Body of pancreas (tissue), 4 donors: Measurements from ENCODE around the gene PROB1. TPM values are rescaled to one million over a fixed set of nuclear protein-coding genes. Genes with fewer than 3 reads are reported as not detected.

Experiments
- ATAC-seq: fragments of 150-250 bp; one replicate; pipeline ENCODE4 v1.9.1; 2016
- DNase-seq, 4 donors: peaks; one replicate each; pipeline ENCODE4 v3.0.0-alpha.2; 2019
- H3K27ac ChIP-seq, 4 donors: fragments of 200-600 bp; sonication (generic); 1 replicate in 3 of 4; 2 replicates in 1 of 4; pipeline versions ENCODE4 v1.5.1 to v1.6.1; 2016 to 2019; ENCODE audit warnings: mild to moderate bottlenecking in 1 of 4, mixed read lengths in 1 of 4, moderate library complexity in 1 of 4
- H3K27me3 ChIP-seq, 2 donors: fragments of 200-600 bp; sonication (generic); one replicate each; pipeline ENCODE4 v1.6.0; 2016; ENCODE audit warnings: mild to moderate bottlenecking in 1 of 2
- H3K36me3 ChIP-seq, 2 donors: fragments of 200-600 bp; sonication (generic); replicated peaks in 1 of 2; 2 replicates each; pipeline ENCODE4 v1.5.1; 2016; ENCODE audit warnings: low read depth in 2 of 2; ENCODE audit not compliant: insufficient read depth in 1 of 2
- H3K4me1 ChIP-seq: fragments of 200-600 bp; sonication (generic); one replicate; pipeline ENCODE4 v1.6.0; 2016
- H3K4me3 ChIP-seq, 2 donors: fragments of 200-600 bp; sonication (generic); 1 replicate in 1 of 2; 2 replicates in 1 of 2; pipeline ENCODE4 v1.5.1; 2016 to 2019
- H3K9me3 ChIP-seq, 3 donors: fragments of 200-600 bp; sonication (generic); 1 replicate in 2 of 3; 2 replicates in 1 of 3; pipeline ENCODE4 v1.5.1; 2016
- POLR2A ChIP-seq, 3 donors: fragments of 450-650 bp; IDR thresholded peaks; one replicate each; pipeline ENCODE4 v1.6.1; 2016; ENCODE audit warnings: antibody characterized with exemption in 3 of 3, mild to moderate bottlenecking in 2 of 3
- WGBS, 2 donors: methylation state at CpG; one replicate each; pipeline ENCODE4 v1.1.5; 2017; 5-methylcytosine and 5-hydroxymethylcytosine counted together
- intact Hi-C: fragments of 100-400 bp; cut with DNase I; formaldehyde crosslinking; loops from one replicate; pipeline ENCODE4 v1.15.1; 2023
- total RNA-seq, 2 donors: library from RNA; depleted of rRNA; stranded (reverse); fragments of >200 nt; gene quantifications; one replicate each; pipeline ENCODE4 v1.1.0, GENCODE V29; 2016
- TF ChIP-seq, protein P1 (sequence below), 7 experiments: fragments of 450-650 bp in 4 of 7; fragments of 200-600 bp in 3 of 7; sonication (generic) in 3 of 7; IDR thresholded peaks; one replicate each; pipeline ENCODE4 v1.5.1; 2016 to 2019; ENCODE audit warnings: antibody characterized with exemption in 7 of 7

Gene PROB1
- total RNA-seq, 2 donors from 2014 or later, result 0.52 to 1.3 TPM

DNA sequence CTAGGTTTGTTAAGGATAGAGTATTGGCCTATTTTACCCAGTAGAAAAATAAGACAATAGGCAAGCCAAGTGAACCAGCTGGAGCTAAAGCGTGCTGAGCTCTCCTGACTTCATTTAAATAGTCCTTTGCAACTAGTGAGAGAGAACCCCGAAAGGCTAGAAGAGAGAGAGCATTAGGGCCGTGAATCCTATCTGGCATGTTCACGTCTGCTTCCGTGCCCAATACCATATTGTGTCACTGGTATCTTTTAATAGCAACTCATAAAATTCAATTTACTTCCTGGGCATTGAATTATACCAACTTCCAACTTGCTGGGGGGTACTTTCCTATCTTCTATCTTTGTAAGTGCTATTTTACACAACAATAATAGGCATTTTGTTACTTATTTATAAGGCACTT is 30.6 kb upstream of the PROB1 start:
- WGBS, 2 donors, result 81 to 87% methylated on average over 5 of the region's 5 CpGs
- ATAC-seq, result no peak

GRCh38 chr5:139422307-139422893 is 27.5 kb upstream of the PROB1 start:
- Histone ChIP-seq H3K9me3 (no peaks in the 10 kb centered on the region), H3K27me3 (no peaks in the 10 kb centered on the region), H3K4me3 (no peak overlapping the region), H3K4me1 (no peaks in the 10 kb centered on the region), H3K36me3 (no peaks in the 10 kb centered on the region), H3K27ac (no peak overlapping the region)
- 40 to 43% methylated on average over 5 of the region's 5 CpGs for WGBS, 2 donors
- DNase-seq (peak; percentile 49 to 71 (median 52)), ATAC-seq (peak; percentile 90)
- no peak for TF ChIP-seq POLR2A (IDR thresholded peaks at IDR 0.05)
- TF ChIP-seq, protein P1, sequence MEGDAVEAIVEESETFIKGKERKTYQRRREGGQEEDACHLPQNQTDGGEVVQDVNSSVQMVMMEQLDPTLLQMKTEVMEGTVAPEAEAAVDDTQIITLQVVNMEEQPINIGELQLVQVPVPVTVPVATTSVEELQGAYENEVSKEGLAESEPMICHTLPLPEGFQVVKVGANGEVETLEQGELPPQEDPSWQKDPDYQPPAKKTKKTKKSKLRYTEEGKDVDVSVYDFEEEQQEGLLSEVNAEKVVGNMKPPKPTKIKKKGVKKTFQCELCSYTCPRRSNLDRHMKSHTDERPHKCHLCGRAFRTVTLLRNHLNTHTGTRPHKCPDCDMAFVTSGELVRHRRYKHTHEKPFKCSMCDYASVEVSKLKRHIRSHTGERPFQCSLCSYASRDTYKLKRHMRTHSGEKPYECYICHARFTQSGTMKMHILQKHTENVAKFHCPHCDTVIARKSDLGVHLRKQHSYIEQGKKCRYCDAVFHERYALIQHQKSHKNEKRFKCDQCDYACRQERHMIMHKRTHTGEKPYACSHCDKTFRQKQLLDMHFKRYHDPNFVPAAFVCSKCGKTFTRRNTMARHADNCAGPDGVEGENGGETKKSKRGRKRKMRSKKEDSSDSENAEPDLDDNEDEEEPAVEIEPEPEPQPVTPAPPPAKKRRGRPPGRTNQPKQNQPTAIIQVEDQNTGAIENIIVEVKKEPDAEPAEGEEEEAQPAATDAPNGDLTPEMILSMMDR (IDR thresholded peaks at IDR 0.05), result peak; percentile 35 to 85 (median 83)
- intact Hi-C loops, result loop anchor here (10.0 kb wide), 2 partner anchors 92 to 342 kb away; no protein-coding TSS in a partner anchor

More for the DNA sequence above, 30.6 kb upstream of the PROB1 start:
- Histone ChIP-seq H3K27me3 (no peaks in the 10 kb centered on the region), H3K4me1 (no peaks in the 10 kb centered on the region), H3K9me3 (no peaks in the 10 kb centered on the region), H3K4me3 (no peak overlapping the region), H3K36me3 (no peaks in the 10 kb centered on the region), H3K27ac (no peak overlapping the region)
- no peak for DNase-seq
- TF ChIP-seq, protein P1 (IDR thresholded peaks at IDR 0.05), result no peak
- intact Hi-C loops, result loop anchor here (10.0 kb wide), 2 partner anchors 89 to 339 kb away; no protein-coding TSS in a partner anchor

GRCh38 chr5:139419226-139420192 is 24.6 kb upstream of the PROB1 start:
- intact Hi-C loops, result loop anchor here (10.0 kb wide), 2 partner anchors 95 to 345 kb away; no protein-coding TSS in a partner anchor
- no peak overlapping the region for H3K27ac ChIP-seq

DNA sequence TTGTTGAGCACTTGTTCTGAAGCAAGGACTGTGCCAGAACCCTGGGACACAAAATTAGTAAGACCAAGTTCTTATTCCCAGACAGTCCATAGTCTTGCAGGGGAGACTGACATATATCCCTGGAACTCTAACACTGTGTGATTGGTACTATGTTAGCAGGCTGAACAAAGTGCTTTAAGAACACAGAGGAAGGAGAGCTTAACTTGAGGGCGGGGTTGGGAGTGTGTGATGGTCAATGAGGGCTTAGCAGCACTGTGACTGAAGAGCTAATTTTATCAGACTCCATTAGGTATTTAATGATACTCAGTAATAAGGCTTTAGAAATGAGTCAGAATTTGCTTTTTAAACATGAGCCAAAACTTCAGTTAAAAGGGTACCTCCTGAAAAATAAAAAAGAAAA is 23.9 kb upstream of the PROB1 start:
- H3K36me3 ChIP-seq, result no peaks in the 10 kb centered on the region
- ATAC-seq (no peak), DNase-seq (no peak)
- WGBS, 2 donors, result 67 to 84% methylated on average over 1 of the region's 1 CpG
- TF ChIP-seq POLR2A (IDR thresholded peaks at IDR 0.05), result no peak
- TF ChIP-seq, protein P1 (IDR thresholded peaks at IDR 0.05), result no peak
- no peaks in the 10 kb centered on the region for H3K27me3 ChIP-seq
- intact Hi-C loops, result no loop called here
- H3K4me1 ChIP-seq, result peaks cover 11% of the 10 kb centered on the region
- H3K9me3 ChIP-seq, result no peaks in the 10 kb centered on the region
- H3K4me3 ChIP-seq, result no peak overlapping the region
- H3K27ac ChIP-seq, result no peak overlapping the region

More at GRCh38 chr5:139419226-139420192, 24.6 kb upstream of the PROB1 start:
- WGBS, 2 donors, result 68 to 72% methylated on average over 9 of the region's 9 CpGs
- ATAC-seq (no peak), DNase-seq (no peak)
- Histone ChIP-seq H3K36me3 (no peaks in the 10 kb centered on the region), H3K4me3 (no peak overlapping the region), H3K9me3 (no peaks in the 10 kb centered on the region), H3K27me3 (no peaks in the 10 kb centered on the region), H3K4me1 (peaks cover 9% of the 10 kb centered on the region)
- TF ChIP-seq, protein P1 (IDR thresholded peaks at IDR 0.05), result no peak
- TF ChIP-seq POLR2A (IDR thresholded peaks at IDR 0.05), result no peak
